Activated B cell treated with CpG ODN at 0.5 μM for 24 hours (primary cell): ENCODE data around the gene TAF6. TPM values are rescaled to one million over a fixed set of nuclear protein-coding genes. Genes with fewer than 3 reads are reported as not detected.

Source experiments
- ATAC-seq: fragments of 200-7000 bp; cut with Tn5 transposase; one replicate; pipeline ENCODE4 v1.10.0; 2021; ENCODE audit warnings: low read depth, mild to moderate bottlenecking, moderate library complexity
- CTCF ChIA-PET: fragments of 350-600 bp; sonication (Branson Sonifier 250); formaldehyde crosslinking; loops from one replicate; lab custom pipeline; 2021; ENCODE audit warnings: antibody characterized with exemption; lab: Charles Lee
- POLR2A ChIA-PET: fragments of 350-600 bp; sonication (Branson Sonifier 250); formaldehyde crosslinking; loops from one replicate; lab custom pipeline; 2021; ENCODE audit warnings: antibody characterized with exemption; lab: Charles Lee
- DNase-seq: peaks from one replicate; pipeline ENCODE4 v3.0.0; 2022
- H3K27ac Mint-ChIP-seq: one replicate; pipeline ENCODE4 v1.8.0; 2020; ENCODE audit warnings: mixed read lengths
- H3K27me3 Mint-ChIP-seq: one replicate; pipeline ENCODE4 v1.8.0; 2021; ENCODE audit warnings: mixed read lengths
- H3K36me3 Mint-ChIP-seq: one replicate; pipeline ENCODE4 v1.8.0; 2021; ENCODE audit warnings: low read depth, mixed read lengths
- H3K4me1 Mint-ChIP-seq: one replicate; pipeline ENCODE4 v1.8.0; 2021; ENCODE audit warnings: mixed read lengths
- H3K4me3 Mint-ChIP-seq: one replicate; pipeline ENCODE4 v1.8.0; 2020; ENCODE audit warnings: mild to moderate bottlenecking, mixed read lengths
- H3K9me3 Mint-ChIP-seq: one replicate; pipeline ENCODE4 v1.8.0; 2020; ENCODE audit warnings: mixed read lengths
- intact Hi-C: fragments of 100-400 bp; cut with micrococcal nuclease; formaldehyde crosslinking; loops from one replicate; pipeline ENCODE4 v1.15.1; 2024
- total RNA-seq: library from RNA; stranded (reverse); gene quantifications from 2 replicates; pipeline ENCODE4 v1.2.3, GENCODE V29; 2022
- TF ChIP-seq, protein P1 (sequence below): fragments of 200-600 bp; IDR thresholded peaks from one replicate; pipeline ENCODE4 v1.8.0; 2022; ENCODE audit warnings: antibody characterized with exemption, mild to moderate bottlenecking

The TAF6 gene
- total RNA-seq, 1 donor from 2014 or later, result 54.9 TPM

DNA sequence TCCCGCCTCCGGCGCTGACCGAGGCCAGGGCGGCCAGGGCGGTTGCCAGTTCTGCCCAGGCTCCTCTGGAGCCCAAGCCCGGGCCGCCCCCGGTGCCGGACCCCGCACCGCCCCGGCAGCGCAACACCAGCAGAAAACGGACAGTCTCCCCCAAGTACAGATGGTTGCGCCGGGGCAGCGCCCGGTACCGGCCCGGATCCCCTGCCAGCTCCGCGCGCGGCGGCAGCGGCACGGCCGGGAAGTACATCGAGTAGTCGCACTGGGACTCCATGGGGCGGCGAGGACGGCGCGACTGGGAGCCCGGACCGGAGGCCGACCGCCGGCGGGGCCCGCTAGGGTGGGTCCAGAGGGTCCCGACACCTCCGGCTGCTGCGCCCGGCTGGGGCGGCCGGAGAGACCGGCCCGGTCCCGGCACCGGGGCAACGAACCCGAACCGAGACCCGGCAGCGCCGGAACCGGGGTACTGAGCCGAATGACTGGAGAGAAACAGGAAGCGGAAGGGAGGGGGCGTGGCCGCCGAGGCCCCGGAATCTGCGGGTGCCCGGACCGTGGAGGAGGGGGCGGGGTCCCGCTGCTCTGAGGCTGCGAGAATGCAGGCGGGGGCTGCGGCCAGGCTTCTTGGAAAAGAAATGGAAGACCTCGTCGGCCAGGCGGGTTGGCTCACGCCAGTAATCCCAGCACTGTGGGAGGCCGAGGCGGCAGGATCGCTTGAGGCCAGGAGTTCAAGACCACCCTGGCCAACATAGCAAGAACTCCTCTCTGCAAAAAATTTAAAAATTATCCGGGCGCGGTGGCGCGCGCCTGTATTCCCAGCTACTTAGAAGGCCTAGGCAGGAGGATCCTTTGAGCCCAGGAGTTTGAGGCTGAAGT is 39.3 kb upstream of the TAF6 start, which contains the start of gene TRAPPC14:
Gene TRAPPC14, minus strand, starts transcription at position 495 of the 870 bp plus-strand sequence. Its CDS starts 224 bp downstream, at position 271.
- peaks cover 34% of the 10 kb centered on the region for H3K36me3 Mint-ChIP-seq
- H3K4me3 Mint-ChIP-seq, result peak within 1 kb of the TSS; percentile 85
- H3K9me3 Mint-ChIP-seq, result no peaks in the 10 kb centered on the region
- H3K27ac Mint-ChIP-seq, result peak within 1 kb of the TSS; percentile 86
- ATAC-seq (peak; percentile 89), DNase-seq (peak; percentile 93)
- intact Hi-C loops, result loop anchor here (1.0 to 5.0 kb wide), 5 partner anchors 10 to 429 kb away; partner anchors contain the start of genes FBXO24, GAL3ST4, GPC2 and LAMTOR4
- peaks cover 44% of the 10 kb centered on the region for H3K4me1 Mint-ChIP-seq
- CTCF ChIA-PET, result interaction anchor here (0.9 to 2.2 kb wide), 2 partner anchors 38 to 59 kb away, joined by 4 to 5 read pairs; no protein-coding TSS in a partner anchor
- TF ChIP-seq, protein P1, sequence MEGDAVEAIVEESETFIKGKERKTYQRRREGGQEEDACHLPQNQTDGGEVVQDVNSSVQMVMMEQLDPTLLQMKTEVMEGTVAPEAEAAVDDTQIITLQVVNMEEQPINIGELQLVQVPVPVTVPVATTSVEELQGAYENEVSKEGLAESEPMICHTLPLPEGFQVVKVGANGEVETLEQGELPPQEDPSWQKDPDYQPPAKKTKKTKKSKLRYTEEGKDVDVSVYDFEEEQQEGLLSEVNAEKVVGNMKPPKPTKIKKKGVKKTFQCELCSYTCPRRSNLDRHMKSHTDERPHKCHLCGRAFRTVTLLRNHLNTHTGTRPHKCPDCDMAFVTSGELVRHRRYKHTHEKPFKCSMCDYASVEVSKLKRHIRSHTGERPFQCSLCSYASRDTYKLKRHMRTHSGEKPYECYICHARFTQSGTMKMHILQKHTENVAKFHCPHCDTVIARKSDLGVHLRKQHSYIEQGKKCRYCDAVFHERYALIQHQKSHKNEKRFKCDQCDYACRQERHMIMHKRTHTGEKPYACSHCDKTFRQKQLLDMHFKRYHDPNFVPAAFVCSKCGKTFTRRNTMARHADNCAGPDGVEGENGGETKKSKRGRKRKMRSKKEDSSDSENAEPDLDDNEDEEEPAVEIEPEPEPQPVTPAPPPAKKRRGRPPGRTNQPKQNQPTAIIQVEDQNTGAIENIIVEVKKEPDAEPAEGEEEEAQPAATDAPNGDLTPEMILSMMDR, result no peak
- H3K27me3 Mint-ChIP-seq, result no peaks in the 10 kb centered on the region
- POLR2A ChIA-PET, result interaction anchor here (0.6 to 4.4 kb wide), 13 partner anchors 9 to 211 kb away, joined by 3 to 57 read pairs (median 4); partner anchors contain the start of genes GAL3ST4 and LAMTOR4

DNA sequence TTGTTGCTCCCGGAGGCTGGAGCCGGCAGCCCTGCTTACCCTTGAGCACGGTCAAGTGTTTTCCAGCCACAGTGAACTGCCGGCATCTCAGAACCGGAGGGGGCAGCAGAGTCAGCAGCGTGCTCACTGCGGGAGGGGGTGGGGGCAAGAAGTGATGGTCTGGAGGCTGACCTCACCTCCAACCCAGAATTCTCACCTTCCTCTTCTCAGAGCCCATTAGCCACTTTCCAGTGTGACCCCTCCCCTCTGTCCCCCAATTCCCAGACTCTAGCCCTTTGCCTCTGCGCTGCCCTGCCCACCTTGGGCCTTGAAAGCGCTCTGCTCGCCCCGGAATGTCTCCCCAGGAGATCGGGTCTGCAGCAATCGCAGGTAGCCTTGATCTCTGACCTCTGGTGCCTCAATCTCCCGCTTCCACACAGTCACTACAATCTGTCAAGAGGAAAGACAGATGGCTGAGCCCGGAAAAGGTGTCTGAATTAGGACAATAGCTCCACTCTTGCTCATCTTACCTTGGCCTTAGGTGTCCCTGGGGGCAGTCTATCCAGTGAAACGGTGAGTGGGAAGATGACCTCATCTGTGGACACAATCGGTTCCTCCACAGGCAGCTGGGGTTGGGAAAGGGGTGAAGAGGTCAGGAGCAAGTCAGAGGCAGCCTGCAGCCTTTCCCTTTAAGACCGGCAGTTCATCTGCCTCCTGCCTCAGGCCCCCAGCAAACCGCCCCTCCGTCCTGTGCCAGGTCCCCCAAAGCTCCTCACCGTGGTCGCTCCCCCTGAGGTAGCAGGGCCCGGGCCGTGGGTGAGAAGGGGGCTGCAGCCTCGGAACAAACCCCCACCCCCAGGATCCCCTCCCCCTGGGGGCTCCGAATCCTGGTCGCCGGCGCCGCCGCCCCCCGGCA is 38.4 kb upstream of the TAF6 start:
- ChIA-PET POLR2A (interaction anchor here (0.5 to 4.4 kb wide), 14 partner anchors 9 to 212 kb away, joined by 3 to 57 read pairs (median 4); partner anchors contain the start of genes GAL3ST4, GPC2, LAMTOR4 and STAG3), CTCF (interaction anchor here (2.2 kb wide), 1 partner anchor 60 kb away, joined by 5 read pairs; no protein-coding TSS in a partner anchor)
- peaks cover 41% of the 10 kb centered on the region for H3K36me3 Mint-ChIP-seq
- no peaks in the 10 kb centered on the region for H3K27me3 Mint-ChIP-seq
- no peak for DNase-seq
- intact Hi-C loops, result loop anchor here (1.0 to 5.0 kb wide), 5 partner anchors 9 to 430 kb away; partner anchors contain the start of genes FBXO24, GAL3ST4, GPC2 and LAMTOR4
- peaks cover 45% of the 10 kb centered on the region for H3K4me1 Mint-ChIP-seq
- peak overlapping the region; percentile 81 for H3K4me3 Mint-ChIP-seq
- TF ChIP-seq, protein P1, result no peak
- H3K9me3 Mint-ChIP-seq, result no peaks in the 10 kb centered on the region
- no peak for ATAC-seq
- peak overlapping the region; percentile 84 for H3K27ac Mint-ChIP-seq

DNA sequence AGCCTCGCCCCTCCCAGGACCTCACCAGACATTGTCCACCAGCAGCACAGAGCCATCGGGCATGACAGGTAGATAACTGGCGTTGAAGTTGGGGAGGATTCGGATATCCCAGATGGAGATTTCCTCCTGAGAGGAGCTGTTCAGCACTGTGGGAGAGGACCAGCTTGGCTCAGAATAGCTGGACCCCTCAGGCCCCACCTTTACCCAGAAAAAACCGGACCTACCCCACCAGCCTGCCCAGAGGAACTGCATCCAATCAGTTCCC is 37.8 kb upstream of the TAF6 start:
- ChIA-PET POLR2A (interaction anchor here (0.7 to 4.4 kb wide), 7 partner anchors 8 to 212 kb away, joined by 3 to 57 read pairs (median 7); partner anchors contain the start of genes GAL3ST4, GPC2, LAMTOR4 and STAG3), CTCF (interaction anchor here (2.2 kb wide), 1 partner anchor 60 kb away, joined by 5 read pairs; no protein-coding TSS in a partner anchor)
- peak overlapping the region; percentile 81 for H3K4me3 Mint-ChIP-seq
- no peaks in the 10 kb centered on the region for H3K9me3 Mint-ChIP-seq
- peaks cover 50% of the 10 kb centered on the region for H3K4me1 Mint-ChIP-seq
- intact Hi-C loops, result loop anchor here (5.0 kb wide), 1 partner anchor 430 kb away; the partner anchor contains the start of genes FBXO24 and LRCH4
- H3K36me3 Mint-ChIP-seq, result peaks cover 46% of the 10 kb centered on the region
- no peaks in the 10 kb centered on the region for H3K27me3 Mint-ChIP-seq
- H3K27ac Mint-ChIP-seq, result peak overlapping the region; percentile 83
- no peak for DNase-seq
- ATAC-seq, result no peak
- TF ChIP-seq, protein P1, result no peak

DNA sequence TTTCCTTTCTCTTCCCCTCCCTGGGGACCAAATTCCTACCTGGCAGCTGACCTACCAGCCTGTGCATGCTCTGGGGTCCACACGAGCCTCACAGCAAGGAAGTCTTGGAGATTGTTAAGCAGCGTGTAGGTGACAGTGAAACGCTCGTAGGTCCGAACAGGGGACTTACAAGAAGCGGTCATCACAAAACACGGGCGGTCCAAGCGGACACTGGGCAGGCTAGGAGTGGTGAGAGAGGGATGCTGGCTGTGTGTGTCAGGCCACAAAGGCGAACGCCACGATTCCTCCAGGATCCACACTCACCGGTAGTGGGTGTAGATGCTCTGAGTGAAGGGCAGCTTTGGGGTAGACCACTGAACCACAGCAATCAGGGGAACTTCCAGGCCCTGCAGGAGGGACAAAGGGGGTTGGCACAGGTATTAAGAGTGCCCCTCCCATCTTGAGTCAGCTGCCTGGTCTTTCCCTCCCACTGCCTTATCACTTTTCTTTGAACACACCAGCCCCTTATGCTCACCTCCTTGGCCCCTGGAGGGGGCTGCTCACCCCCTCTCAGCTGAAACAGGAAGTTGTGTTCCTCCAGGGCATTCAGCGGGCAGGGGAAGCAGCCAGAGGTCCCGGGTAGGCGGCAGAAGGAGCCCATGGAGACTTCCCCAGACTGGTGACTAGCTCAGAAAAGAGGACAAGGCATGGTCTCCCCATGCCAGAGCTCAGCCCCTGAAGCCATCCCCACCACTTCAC is 37.3 kb upstream of the TAF6 start:
- CTCF ChIA-PET, result interaction anchor here (2.2 kb wide), 1 partner anchor 61 kb away, joined by 5 read pairs; no protein-coding TSS in a partner anchor
- TF ChIP-seq, protein P1, result no peak
- peaks cover 55% of the 10 kb centered on the region for H3K4me1 Mint-ChIP-seq
- POLR2A ChIA-PET, result interaction anchor here (0.6 to 4.4 kb wide), 6 partner anchors 8 to 213 kb away, joined by 3 to 57 read pairs (median 5); partner anchors contain the start of genes GAL3ST4, GPC2, LAMTOR4 and STAG3
- peak; percentile 40 for ATAC-seq
- peak overlapping the region; percentile 81 for H3K4me3 Mint-ChIP-seq
- intact Hi-C loops, result loop anchor here (5.0 kb wide), 1 partner anchor 431 kb away; the partner anchor contains the start of genes FBXO24 and LRCH4
- no peaks in the 10 kb centered on the region for H3K27me3 Mint-ChIP-seq
- no peaks in the 10 kb centered on the region for H3K9me3 Mint-ChIP-seq
- H3K36me3 Mint-ChIP-seq, result peaks cover 49% of the 10 kb centered on the region
- no peak for DNase-seq
- peak overlapping the region; percentile 83 for H3K27ac Mint-ChIP-seq
